ENCODE results near the gene SRP19.
A peak's percentile ranks its signal among the peaks of the same experiment; 100 is the strongest.
"Not testable (repeated sequence)": the region's sequence is repeated elsewhere in the genome, so short reads cannot be mapped to it uniquely, and the experiment has no call there.

Gene SRP19

DNA sequence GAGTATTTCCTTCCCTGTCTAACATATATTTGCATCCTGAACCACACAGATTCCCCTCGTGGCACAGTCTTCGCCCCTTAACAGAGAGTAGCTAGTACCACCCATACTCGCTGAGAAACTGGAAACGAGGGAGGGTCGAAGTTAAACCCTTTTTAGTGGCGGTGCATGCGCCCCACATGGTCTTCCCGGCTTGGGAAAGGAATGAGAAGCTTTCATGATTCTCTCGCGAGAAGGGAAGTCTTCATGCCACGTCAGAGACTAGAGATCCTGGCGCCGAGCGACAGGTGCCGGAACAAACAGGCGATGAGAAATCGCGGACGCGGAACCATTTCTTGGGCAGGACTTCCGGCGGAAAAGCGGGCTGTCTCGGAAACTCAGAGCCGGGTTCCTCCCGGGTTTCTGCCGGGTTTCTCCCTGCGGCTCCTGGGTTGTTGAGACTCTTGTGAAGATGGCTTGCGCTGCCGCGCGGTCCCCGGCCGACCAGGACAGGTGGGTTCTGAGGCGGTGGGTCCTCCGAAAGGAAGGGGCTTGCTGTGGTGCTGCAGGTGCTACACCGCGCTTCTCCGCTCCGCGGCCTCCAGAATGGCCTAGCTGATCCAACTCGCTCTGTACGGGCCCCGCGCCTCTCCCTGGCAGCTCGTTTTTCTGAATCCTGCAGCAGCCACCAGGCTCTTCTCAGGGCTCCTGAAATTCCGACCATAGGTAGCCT is at the start of gene SRP19:
SRP19 (plus strand) TSS at position 359 of the 709 bp plus-strand sequence; CDS start at position 449, 90 bp downstream.
- peak; percentile 85 to 90 (median 86) for DNase-seq (ENCODE audit: low read depth in 3 of 3)

DNA sequence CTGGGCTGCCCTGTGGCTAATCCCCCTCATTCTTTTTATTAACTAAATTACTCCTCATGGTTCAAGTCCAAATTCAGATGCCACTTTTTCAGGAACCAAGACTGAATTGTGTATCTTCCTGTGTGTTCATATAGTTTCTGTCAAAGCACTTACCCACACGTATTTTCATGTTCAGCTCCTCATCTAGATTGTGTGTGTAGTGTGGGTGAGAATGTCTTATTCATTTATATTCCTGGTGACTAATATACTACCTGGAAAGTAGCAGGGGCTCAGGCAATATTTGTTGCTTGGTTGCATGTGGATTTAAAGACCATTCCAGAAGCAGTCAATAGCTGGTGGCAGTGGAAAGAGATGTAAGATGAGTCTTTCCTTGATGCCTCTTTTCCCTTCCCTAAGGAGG is 48.5 kb upstream of the SRP19 start:
- DNase-seq (ENCODE audit: low read depth in 3 of 3) = no peak

DNA sequence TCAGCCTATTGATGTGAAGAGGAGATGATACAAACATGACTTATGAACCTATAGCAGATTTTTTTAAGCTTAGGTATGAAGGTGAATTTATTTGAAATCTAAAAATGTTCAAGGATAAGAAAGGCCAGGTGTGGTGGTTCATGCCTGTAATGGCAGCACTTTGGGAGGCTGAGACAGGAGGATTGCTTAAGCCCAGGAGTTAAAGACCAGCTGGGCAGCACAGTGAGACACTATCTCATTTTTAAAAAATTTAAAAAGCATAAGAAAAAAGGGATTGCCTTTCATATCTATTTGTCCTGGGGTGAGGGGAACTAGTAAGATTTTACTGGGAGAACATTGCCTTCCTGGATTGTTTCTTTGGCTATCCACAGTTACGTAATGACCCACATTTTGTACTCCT is 40.8 kb upstream of the SRP19 start:
- no peak for DNase-seq (ENCODE audit: low read depth in 3 of 3)

DNA sequence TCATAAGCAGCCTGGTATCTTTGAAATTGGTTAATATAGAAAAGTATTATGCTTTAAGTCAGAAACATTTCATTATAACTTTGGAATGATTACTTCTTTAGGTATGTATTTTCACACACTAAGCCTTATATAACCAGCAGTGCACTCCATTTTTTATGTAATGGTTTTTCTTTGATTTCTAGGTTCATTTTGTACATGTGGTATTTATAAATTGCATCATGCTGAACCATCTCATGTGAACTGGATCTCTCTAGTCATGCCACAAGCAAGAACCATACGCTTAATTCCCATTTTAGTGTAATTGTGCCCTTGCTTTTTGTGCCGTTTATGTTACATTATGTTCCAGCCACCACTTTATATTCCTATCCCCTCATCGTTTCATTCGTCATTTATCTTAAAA is 38.6 kb upstream of the SRP19 start:
- no peak for DNase-seq (ENCODE audit: low read depth in 3 of 3)

DNA sequence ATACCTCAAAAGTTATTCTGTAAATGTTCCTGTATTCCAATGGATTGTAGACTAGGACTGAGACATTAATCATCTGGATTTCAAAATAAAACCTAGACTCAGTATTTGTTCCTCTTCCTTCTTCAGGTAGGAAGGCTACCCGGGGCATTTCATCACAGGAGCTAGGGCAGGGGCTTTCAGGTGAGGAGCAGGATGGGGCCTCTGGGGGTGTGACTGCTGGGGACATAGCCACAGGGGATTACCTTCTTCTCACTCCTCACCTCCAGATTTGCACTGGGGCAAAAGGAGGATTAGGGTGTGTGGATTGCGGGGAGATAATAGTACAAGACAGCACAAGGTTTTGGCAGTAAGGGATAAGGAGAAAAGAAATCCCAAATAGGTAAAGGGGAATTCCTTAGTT is 37.9 kb upstream of the SRP19 start:
- DNase-seq (ENCODE audit: low read depth in 3 of 3) = no peak

DNA sequence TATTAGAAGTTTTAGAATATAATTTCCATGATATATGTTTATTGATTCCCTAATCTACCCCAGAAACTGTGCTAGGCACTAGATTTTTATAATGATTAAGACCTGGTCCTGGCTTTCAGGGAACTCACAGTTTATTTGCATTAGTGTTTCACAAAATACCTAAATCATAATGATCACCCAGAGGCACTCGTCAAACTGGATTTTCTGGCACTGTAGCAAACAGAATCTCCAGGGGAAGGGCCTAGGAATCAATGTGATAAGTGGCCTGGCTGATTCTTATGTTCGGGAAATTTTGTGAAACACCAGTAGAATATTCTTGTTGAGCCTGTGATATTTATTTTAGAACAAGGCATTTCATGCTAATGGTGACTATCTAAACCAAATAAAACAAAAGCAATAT is 37.4 kb upstream of the SRP19 start:
- no peak for DNase-seq (ENCODE audit: low read depth in 3 of 3)

DNA sequence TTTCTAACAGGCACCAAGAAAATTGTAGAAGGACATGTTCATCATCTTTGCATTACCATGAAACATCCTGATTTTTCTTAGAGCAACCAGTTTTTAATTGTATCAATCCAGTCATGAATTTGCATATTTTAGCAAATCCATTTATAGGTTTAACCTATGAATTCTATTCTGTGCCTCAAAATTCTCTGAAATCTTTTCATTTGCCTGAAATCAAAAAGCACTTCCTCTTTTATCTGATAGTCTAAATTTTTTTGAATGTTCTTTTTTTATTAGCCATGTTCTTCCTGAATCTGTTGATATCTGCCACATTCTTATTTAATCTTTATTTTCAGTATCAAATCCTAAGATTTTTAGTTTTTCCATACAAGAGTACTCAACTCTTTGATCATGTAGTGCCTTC is 36.9 kb upstream of the SRP19 start:
- DNase-seq (ENCODE audit: low read depth in 3 of 3) = no peak

DNA sequence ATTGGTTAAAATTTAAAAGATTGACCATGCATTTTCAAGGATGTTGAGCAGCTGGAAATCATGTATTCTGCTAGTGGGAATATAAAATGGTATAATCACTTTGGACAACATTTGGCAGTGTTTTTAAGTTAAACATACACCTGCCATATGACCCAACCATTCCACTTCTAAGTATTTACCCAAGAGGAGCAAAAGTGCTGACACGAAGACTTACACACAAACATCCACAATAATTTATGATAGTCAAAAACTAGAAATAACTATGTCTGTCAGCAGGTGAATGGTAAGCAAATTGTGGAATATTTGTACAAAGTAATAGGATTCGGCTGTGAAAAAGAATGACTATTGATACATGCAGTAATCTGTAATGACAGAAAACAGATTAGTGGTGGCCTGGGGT is 30.7 kb upstream of the SRP19 start:
- no peak for DNase-seq (ENCODE audit: low read depth in 3 of 3)

DNA sequence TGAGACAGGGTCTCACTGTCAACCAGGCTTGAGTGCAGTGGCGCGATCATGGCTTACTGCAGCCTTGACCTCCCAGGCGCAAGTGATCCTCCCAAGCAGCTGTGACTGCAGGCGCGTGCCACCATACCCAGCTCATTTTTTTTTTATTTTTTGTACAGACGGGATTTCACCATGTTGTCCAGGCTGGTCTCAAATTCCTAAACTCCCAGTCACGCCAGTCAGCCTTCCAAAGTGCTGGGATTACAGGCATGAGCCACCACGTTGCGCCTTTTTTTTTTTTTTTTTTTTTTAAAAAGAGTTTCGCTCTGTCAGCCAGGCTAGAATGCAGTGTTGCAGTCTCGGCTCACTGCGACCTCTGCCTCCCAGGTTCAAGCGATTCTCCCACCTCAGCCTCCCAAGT is 27.1 kb upstream of the SRP19 start:
- DNase-seq (ENCODE audit: low read depth in 3 of 3) = no peak

DNA sequence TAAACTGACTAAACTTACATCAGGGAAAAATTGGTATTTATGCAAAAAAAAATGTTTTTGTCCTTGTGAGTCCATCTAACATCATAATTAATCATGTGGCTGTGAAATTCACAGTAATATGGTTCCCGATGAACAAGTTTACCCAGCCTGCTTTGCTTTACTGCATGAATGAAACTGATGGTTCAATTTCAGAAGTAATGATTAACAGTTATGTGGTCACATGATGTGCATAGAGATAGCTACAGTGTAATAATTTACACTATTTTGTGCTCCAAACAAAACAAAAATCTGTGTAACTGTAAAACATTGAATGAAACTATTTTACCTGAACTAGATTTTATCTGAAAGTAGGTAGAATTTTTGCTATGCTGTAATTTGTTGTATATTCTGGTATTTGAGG is 16.6 kb upstream of the SRP19 start:
- DNase-seq (ENCODE audit: low read depth in 3 of 3) = no peak

DNA sequence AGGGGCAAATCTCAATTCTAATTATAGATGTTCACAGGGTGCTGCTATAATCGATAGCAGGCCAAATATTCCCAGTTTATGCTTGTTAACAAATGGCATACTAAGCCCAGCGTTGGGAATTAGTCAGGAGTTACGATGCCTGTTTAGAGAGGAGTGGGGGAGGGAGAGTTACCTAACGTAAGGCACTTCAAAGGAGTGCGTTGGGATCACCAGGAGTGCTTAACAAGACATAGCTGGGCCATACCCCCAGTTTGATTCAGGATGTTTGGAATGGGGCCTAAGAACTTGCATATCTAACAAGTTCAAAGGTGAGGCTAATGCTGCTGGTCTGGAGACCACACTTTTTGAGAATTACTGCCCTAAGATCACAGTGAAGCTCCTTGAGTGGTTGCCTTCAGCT is 14.5 kb upstream of the SRP19 start:
- no peak for DNase-seq (ENCODE audit: low read depth in 3 of 3)

DNA sequence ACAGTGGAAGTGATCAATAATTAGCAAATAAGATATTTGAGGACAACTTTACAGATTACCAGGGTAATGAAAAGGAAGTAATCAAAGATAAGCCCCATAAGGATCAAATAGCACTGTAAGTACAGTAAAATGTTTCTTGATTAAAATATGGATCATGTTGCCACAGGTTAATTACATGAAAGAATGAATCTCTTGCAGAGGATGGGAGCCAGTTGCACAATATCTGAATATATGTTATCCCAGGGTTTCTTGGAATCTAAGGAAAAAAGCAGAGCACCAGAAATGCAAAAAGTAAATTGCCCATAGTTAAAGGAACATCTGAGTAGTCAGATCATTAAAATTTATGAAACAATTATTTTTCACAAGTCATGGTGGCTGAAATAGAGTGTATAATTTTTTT is 13.8 kb upstream of the SRP19 start:
- DNase-seq (ENCODE audit: low read depth in 3 of 3) = no peak

DNA sequence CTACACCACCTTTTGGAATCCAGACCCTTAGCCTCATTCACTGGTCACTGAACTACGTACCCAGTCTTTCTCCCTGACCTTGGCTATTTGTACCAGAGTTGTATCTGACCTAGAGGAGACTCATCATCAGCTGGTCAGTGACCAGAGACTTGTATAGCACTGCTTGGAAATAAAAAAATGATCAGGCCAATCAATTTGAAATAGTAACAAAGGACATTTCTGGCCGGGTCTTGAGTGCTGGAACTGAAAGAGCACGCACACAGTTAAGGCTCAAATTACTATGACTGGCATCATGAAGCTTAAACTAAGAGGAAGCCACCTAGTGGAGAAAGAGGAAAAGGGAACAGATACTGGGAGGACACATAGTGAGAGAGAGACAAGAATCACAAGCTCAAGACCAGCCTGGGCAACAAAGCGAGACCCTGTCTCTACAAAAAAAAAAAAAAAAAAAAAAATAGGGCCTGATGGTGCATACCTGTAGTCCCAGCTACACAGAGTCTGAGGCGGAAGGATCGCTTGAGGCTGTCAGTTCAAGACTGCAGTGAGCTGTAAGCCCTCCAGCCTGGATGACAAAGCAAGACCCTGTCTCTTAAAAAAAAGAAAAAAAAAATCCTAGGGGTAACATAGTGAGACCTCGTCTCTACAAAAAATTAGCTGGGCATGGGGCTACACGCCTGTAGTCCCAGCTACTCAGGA is 12.8 kb upstream of the SRP19 start:
- DNase-seq (ENCODE audit: low read depth in 3 of 3) = no peak

DNA sequence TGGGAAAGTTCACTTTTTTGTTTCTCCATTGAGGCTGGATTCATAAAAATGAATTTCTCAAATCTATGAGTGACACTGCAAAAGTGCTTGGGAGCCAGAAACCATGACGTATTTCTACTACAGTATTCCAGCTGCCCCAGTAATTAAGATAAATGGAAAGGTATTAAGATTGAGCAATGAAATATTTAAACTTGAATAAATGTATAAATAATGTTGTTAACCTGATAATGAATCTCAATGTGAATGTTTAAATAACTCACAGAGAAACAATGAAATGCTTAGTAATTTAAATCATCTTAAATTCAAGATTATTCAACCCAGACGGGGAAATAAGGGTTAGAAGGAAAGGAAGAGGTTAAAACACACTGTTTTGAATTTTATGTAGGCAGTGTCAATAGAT is 11.2 kb upstream of the SRP19 start:
- no peak for DNase-seq (ENCODE audit: low read depth in 3 of 3)

DNA sequence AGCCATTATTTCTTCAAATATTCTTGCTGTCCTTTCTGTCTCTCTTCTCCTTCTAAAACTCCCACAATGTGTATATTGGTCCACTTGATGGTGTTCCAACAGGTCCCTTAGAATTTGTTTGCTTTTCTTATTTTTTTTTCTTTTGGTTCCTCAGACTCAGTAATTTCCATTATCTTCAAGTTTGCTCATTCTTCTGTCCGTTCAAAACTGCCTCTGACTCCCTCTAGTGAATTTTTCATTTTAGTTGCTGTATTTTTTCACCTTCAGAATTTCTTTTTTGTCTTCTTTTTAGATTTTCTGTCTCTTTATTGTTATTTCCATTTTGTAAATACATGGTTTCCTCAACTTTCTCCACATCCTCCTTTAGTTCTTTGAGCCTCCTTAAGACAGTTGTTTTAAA is 6.4 kb upstream of the SRP19 start:
- DNase-seq (ENCODE audit: low read depth in 3 of 3) = no peak

DNA sequence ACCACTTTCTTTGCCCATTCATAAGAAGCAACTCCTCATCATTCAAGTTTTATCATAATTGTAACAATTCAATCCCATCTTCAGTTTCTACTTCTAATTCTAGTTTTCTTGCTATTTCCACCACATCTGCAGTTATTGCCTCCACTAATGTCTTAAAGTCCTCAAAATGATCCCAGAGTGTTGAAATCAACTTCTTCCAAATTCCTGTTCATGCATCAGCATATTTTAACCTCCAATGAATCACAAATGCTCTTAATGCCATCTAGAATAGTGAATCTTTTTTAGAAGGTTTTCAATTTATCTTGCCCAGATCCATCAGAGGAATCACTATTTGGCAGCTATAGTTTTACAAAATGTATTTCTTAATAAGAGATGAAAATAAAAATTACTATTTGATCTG is 3.2 kb upstream of the SRP19 start:
- no peak for DNase-seq (ENCODE audit: low read depth in 3 of 3)

DNA sequence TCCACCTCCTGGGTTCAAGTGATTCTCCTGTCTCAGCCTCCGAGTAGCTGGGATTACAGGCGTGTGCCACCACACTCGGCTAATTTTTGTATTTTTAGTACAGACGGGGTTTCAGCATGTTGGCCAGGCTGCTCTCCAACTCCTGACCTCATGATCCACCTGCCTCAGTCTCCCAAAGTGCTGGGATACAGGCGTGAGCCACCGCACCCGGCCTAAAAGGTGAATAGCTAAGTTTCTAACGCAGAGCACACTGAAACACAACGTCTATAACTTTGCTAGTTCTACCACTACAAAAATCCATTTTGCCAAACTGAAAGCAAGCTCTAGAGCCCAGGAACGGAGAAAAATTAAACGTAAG is 537 bp upstream of the SRP19 start:
- DNase-seq (ENCODE audit: low read depth in 3 of 3) = not testable (repeated sequence)

DNA sequence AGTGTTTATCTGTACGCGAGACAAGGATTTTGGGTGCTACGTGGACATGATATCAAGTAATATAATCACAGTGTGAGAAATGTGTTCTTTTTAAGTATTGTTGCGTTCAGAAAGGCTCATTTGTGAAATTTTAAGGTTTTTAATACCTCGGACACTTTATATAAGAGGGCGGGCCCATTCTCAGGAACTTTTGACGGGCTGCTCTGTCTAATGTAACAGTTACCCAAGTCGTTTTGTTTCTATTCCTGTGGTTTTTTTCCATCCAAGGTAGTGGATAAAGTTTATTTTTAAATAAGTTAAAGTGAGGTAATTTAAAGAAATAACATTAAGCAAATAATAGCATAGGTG is 525 bp downstream of the SRP19 start:
- DNase-seq (ENCODE audit: low read depth in 3 of 3) = no peak

DNA sequence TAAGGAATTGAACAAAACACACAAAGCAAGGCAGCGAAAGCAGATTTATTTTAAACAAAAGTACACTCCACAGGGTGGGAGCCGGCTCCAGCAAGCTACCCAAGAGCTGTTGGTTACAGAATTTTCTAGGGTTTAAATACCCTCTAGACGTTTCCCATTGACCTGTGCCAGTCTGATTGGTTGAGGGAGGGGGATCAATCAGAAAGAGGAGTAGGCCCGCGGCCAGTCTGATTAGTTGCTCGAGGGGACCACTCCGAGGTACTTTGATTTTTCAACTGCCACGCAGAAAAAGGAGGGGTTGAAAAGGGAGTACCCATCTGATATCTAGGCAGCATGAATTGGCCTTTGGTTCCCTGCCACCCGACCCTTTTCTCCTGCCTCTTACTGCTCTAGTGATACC is 998 bp downstream of the SRP19 start:
- DNase-seq (ENCODE audit: low read depth in 3 of 3) = no peak

DNA sequence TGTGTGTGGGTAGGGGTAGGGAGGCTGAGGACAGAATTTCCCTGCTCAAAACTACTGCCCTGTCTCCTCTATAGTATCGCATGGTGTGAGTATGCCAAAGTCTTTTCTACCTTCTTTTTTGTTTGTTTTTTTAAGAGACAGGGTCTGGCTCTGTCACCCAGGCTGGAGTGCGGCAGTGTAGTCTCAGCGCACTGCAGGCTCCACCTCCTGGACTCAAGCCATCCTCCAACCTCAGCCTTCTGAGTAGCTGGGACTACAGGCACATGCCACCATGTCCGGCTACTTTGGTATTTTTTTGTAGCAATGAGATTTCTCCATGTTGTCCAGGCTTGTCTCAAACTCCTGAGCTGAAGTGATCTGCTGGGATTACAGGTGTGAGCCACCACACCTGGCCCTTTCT is 2.5 kb downstream of the SRP19 start:
- no peak for DNase-seq (ENCODE audit: low read depth in 3 of 3)

DNA sequence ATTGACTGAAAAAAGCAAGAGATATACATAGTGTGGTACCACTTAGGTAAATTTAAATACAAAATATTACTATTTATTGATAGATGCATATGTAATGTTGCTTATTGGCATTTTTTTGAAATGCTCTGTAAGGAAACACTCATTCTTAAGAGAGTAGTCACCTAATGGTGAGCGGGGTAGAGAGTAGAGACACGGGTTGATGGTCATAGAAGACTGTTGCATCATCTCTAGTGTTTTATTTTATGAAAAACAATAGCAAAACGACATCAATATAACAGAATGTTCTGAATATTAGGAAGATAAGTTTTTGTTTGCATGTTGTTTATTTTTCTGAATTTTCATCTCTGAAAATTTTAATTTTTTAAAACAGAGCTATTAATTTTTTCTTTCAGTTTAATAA is 4.0 kb downstream of the SRP19 start:
- no peak for DNase-seq (ENCODE audit: low read depth in 3 of 3)

DNA sequence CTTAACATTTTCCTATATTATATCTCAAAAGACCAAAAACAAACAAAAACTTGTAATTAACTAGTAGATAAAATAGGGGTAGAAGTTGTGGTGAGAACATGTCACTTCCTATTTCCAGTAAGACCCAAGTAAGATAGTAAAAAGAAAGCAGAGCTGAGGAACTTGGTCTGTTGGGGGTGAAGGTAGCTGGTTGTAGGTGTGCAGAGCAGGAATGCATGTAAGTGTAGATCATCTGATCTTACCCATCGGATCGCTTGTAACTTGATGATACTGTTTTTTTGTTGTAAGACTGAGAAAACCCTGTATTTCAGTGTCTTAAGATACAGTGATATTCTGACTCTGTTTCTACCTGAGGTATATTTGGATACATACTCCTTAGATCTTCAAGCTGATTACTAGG is 5.7 kb downstream of the SRP19 start:
- no peak for DNase-seq (ENCODE audit: low read depth in 3 of 3)

DNA sequence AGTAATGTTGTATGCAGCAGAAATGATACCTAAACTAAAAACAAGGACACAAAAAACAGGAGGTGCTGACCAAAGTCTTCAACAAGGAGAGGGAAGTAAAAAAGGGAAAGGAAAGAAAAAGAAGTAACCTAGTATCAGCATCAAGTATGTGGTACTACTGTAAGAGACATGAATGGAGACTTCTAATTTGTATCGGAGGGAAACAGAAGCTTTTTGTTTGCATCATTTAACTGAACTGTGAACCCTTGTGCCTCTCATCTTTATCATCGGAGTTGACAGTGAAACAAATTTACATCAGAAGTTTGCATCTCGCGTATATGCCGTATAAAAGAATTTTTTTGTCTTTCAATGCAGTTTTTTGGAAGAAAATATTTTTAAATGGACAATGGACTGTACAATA is 6.3 kb downstream of the SRP19 start:
- no peak for DNase-seq (ENCODE audit: low read depth in 3 of 3)

DNA sequence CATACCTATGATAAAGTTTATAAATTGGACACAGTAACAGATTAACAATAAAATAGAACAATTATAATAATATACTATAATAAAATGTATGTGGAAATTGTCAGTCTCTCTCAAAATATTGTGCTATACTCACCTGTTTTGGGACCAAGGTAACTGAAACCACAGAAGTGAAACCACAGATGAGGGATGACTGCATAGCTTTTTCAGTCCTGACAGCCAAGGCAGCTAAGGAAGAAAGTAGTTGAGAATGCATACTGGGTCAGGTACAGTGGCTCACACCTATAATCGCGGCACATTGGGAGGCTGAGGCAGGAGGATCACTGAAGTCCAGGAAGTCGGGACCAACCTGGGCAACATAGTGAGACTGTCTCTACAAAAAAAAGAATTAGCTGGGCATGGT is 8.9 kb downstream of the SRP19 start:
- DNase-seq (ENCODE audit: low read depth in 3 of 3) = no peak
